Inflammatory macrophage (primary cell): Measurements from ENCODE around the gene YWHAE.
"Not testable (repeated sequence)": the region's sequence is repeated elsewhere in the genome, so short reads cannot be mapped to it uniquely, and the experiment has no call there.

Experiments
- DNase-seq, 2 donors: peaks; one replicate each; pipeline ENCODE4 v3.0.0-alpha.2; 2020 to 2022
- total RNA-seq, 18 experiments: gene quantifications; one replicate each; lab custom pipeline; 2026; ENCODE audit warnings: mixed read lengths in 6 of 18, inconsistent platforms in 2 of 18; lab: John Stamatoyannopoulos, UW

Gene YWHAE
- total RNA-seq = 98.3 to 227 (median 148) reads per million in 18 experiments

DNA sequence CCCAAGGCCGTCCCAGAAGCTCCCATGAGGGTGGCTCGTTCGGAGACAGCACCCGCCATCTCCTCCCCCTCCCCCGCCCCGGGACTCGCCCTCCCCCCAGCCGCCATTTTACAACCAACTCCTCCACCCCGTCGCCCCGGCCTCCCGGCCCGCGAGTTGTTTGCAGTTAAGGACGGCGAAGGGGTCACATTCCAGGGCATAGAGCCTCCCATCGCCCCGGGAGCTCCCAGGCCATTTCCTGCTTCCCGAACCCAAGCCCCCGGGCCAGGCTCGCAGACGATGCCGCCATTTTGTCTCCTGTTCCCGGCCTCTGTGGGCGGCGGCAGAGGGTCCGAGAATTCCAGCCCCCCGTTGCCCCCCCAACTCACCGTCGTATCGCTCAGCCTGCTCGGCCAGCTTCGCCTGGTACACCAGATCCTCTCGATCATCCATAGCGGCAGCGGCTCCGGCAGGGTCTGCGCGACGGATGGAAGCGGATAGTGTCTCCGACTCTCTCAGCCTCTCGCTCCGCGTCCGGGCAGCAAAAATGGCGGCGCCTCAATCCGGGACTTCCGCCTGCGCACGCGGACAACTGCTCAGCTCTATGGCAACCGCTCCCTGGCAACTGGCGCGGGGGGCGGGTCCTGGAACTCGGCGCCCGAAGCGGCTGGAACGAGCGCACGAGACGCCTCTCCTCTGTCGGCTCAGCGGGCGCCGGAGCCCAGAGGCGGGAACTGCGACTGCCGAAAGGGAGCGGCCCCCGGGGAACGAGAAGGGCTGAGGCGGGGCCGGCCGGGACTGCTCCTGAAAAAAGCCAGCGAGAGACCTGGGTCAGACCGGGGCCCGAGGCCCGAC is at the start of gene YWHAE:
YWHAE (minus strand) TSS at position 544 of the 834 bp plus-strand sequence; CDS start at position 432, 112 bp downstream.
- peak; percentile 97 for DNase-seq

DNA sequence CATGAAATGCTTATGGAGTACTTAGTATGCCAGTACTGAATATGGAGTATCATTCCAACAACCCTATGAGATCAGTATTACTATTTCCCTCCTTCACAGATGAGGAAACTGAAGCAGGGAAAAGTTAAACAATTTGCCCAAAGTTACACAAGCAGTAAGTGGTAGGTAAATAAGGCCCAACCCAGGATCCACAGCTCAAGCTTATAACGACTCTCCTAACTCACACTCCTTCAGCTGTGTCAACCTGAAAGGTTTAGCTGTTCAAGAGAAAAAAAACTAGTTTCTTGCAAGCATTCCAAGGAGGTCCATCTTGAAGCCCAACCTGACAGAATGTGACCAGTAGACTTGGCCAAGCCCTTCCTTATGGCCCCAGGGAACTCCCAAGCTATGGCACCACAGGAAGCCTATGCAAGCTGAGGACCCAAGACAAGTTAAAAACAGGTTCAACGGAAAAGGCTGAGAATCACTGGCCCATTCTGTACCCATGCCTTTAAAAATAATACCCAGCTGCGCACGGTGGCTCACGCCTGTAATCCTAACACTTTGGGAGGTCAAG is 49.5 kb upstream of the YWHAE start:
- no peak for DNase-seq

DNA sequence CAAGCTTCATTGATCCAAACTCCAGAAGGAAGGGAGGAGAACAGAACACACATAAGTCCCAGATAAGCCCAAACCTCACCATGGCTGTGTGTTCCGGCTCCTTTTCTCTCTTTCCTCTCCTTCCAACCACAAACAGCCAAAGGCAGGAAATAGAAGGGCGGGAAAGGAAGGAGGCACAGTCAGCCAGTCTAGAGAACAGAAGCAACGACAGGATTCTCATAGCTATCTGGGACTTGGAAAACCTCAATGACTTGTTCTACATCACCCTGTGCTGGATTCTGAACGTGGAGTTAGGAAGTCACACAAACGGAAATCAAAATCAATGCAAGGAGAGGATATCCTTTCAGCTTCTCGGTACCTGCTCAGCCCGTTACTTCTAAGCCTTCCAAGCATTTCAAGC is 47.0 kb upstream of the YWHAE start:
- no peak for DNase-seq

DNA sequence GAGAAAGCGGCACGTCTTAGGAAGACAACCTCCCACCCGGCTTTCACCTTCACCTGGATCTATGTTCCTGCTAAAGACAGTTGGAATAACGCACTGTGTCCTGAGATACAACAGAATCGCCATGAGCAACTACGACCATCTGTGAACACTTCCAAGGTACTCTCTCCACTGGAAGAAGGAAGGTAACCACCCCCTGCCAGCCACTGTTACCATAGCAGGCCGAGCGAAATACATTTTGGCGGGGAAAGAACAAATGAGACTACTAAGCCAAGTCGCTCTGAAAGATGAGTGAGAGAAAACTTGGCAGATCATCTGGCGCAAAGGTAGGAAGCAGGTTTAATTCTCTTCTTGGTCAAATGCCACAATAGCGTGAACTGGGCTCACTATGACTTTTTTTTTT is 46.2 kb upstream of the YWHAE start:
- no peak for DNase-seq

DNA sequence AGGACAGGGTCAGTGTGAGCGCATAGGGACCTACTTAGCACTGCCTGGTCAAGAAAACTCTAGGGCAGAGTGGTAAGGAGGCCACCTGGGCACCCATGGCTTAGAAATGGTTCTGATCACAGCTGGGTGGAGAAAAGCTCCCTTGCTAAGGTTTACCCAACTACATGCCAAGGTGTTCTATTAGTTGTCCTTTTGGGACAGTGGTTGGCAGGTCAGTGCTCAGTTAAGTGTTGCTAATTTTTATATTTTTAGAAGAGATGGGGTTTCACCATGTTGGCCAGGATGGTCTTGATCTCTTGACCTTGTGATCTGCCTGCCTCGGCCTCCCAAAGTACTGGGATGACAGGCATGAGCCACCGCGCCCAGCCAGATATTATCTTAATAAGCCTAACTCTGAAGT is 45.7 kb upstream of the YWHAE start:
- DNase-seq = not testable (repeated sequence)

DNA sequence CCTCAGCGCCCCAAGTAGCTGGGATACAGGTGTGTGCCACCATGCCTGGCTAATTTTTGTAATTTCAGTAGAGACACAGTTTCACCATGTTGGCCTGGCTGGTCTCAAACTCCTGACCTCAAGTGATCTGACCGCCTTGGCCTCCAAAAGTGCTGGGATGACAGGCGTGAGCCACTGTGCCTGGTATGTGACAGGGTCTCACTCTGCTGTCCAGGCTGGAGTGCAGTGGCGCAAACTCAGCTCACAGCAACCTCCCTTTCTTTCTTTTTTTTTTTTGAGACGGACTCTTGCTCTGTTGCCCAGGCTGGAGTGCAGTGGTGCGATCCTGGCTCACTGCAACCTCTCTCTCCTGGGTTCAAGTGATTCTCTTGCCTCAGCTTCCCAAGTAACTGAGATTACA is 42.7 kb upstream of the YWHAE start:
- not testable (repeated sequence) for DNase-seq

DNA sequence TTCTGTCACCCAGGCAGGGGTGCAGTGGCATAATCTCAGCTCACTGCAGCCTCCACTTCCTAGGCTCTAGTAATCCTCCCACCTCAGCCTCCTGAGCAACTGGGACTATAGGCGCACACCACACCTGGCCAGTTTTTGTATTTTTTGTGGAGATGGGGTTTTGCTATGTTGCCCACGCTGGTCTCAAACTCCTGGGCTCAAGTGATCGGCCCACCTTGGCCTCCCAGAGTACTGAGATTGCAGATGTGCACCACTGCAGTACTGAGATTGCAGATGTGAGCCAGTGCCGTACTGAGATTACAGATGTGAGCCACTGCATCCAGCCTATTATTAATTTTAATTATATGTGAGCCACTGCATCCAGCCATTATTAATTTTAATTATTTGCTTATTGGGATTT is 42.2 kb upstream of the YWHAE start:
- no peak for DNase-seq

DNA sequence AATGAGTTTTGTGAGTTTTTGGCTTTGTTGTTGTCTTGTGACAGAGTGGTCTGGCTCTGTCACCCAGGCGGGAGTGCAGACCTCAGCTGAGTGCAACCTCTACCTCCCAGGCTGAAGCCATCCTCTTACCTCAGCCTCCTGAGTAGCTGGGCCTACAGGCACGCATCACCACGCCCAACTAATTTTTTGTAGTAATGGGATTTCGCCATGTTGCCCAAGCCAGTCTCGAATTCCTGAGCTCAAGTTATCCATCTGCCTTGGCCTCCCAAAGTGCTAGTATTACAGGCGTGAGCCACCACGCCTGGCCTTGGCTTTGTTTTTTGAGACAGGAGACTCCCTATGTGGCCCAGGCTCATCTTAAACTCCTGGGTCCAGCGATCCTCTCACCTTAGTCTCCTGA is 40.9 kb upstream of the YWHAE start:
- DNase-seq = no peak

DNA sequence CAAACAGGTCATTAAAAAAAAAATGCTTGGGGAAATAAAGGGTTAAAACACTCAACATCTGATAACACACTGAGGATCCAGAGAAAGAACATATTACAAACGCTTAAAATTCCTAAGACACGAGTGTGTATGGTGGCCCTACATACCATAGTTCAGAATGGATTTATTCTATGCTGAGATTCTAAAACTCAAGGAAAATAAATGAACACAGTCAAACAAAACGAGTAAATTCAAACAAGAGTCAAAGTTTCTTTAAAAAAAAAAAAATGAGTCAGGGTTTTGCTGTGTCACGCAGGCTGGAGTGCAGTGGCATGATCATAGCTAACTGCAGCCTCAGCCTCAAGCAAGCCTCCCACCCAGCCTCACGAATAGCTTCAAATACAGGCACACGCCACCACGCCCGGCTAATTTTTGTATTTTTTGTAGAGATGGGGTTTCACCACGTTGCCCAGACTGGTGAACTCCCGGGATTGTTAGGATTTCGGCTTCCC is 38.6 kb upstream of the YWHAE start:
- DNase-seq = peak in 1 of 2 donors; percentile 23

DNA sequence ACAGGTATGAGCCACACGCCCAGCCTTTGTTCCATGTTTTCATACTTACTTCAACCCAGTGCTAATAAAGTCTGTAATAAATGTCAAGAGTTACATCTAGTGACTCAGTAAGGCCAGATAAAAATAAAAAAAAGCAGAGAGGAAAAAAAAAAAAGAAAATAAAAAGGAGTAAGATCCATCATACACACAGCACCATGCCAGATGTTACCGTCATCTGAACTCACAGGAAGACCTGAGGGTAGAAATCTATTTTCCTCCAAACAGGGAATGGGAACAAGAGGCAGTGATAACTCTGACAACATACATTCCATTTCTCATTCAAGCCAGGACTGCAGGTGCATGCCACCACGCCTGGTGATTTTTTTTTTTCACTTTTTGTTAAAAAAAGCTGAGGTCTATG is 35.3 kb upstream of the YWHAE start:
- no peak for DNase-seq

DNA sequence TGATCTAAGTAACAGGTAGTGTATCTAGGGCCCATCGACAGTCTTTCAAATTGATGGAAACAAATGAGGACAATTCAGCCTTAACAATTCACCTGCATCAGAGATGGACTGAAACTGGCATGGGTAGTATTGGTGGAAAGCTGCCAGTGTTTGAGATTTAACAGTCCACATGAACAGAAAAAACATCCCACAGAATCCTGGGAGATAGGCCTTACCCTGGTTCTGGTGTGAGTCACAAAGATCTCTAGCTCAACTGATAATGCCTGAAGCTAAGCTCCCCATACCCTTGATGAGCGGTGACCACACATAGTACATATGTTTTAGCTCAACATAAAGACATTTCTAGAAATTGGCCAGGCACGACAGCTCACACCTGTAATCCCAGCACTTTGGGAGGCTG is 34.1 kb upstream of the YWHAE start:
- DNase-seq = no peak

DNA sequence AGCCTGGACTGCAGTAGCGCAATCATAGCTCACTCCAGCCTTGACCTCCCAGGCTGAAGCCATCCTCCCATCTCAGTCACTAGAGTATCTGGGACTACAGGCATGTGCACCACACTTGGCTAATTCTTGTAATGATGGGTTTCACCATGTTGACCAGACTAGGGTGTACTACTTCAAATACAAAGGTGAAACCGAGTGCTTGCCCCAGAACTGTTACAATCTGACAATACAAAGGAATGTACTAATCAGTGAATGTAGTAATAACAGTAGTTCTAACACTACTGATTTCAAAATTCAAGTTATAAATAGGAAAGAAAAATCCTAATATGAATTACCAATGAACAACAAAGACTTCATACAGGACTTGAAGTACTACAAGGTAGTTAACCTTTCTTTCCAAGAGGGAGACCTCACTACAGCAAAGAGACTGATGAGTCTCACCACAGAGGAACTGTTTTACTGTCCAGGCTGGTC is 31.6 kb upstream of the YWHAE start:
- no peak for DNase-seq

DNA sequence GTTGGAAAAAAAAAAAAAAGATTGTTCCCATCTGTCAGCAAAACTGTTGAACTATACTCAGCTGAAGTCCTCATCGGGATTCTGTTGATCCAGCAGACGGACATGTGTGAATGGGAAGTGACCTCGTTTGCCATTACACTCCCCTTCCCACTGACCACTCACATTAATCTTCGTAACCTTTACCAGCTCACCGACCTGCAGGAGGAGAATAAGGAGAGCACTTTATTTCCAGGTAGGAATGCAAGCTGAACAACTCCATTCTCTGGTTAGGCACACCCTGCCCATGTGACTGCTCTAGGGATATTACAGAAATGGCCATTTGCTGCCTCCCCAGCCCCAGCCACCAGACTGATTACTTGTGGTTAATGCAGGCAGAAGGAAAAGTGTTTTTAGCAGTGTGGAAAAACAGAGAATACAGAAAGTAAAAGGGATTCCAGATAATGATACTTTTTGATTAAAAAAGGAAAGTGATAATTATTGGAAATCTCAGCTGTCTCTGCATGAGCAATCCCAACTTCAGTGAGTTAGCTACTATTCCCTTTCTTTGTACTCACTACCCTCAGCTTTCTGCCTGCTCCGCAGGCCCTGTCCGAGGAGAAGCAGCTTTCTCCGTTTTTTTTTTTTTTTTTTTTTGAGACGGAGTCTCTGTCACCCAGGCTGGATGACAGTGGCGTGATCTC is 23.6 kb upstream of the YWHAE start:
- DNase-seq = no peak

DNA sequence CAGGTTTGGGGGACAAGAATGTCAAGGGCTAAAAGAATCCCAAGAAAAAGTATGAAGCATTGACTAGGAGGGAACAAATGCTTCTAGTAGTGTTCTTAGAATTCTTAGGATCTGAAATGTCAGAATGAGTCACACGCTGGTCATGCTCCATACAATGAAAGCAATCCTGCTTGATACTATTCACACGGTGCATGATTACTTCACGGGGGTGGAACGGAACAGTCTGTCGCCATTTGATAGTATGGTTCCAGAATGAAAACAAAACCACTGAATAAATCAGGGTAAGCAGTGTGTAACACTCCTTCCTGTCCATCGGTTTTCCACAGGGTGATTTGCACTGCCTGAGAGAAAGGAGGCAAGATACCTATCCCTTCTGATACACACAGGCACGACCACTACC is 22.9 kb upstream of the YWHAE start:
- peak; percentile 46 to 66 for DNase-seq

DNA sequence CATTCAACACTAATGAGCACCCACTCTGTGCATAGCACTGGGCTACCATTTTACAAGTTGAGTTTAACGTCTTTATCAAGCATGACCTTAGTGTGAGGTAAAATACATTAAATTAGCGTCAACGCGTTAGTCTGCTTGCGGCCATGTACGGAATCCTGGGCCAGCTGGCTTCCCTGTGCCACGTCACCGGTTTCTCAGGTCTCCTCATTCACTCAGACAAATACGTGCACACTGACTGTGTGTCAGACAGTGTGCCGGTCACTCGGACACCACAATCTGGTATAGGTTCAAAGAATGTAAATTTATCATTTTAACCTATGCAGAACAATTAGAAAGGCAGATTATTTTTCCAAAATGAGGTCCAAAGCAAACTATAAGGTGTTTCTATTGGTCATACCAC is 21.4 kb upstream of the YWHAE start:
- DNase-seq = no peak

DNA sequence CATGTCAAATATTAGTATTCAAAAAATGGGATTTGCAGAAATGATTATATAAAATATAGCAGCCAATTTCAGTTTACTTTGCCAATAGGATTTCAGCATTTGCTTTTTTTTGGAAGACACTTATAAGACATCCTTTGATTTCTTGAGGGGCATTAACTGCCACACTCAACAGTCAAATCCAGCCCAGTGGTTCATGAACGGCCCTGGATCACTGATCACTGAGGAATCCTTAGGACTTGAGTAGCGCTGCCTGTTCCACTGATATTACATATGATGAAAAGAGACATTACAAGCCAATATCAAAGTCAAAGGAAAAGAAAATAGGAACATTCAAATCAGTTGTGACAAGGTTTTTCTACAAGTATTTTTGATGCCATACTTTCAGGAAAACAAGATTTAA is 21.0 kb upstream of the YWHAE start:
- DNase-seq = no peak

DNA sequence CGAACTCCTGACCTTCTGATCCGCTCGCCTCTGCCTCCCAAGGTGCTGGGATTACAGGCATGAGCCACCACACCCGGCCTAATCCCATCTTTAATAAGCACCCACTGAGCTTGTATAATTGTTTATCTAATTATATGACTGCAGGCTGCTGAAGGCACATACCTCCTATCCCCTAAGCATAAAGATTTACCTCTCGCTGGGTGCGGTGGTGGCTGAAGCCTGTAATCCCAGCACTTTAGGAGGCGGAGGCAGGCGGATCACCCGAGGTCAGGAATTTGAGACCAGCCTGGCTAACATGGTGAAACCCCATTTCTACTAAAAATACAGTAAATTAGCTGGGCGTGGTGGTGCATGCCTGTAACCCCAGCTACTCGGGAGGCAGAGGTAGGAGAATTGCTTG is 20.1 kb upstream of the YWHAE start:
- no peak for DNase-seq

DNA sequence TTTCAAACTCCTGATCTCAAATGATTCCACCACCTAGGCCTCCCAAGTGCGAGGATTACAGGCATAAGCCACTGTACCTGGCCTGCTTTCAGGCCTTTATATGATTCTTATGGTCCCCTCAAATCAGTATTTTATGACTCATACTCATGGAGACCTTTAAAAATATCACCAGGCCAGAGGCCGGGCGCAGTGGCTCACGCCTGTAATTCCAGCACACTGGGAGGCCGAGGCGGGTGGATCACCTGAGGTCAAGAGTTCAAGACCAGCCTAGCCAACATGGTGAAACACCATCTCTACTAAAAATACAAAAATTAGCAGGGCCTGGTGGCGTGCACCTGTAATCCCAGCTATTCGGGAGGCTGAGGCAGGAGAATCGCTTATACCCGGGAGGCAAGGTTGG is 18.5 kb upstream of the YWHAE start:
- DNase-seq = not testable (repeated sequence)

DNA sequence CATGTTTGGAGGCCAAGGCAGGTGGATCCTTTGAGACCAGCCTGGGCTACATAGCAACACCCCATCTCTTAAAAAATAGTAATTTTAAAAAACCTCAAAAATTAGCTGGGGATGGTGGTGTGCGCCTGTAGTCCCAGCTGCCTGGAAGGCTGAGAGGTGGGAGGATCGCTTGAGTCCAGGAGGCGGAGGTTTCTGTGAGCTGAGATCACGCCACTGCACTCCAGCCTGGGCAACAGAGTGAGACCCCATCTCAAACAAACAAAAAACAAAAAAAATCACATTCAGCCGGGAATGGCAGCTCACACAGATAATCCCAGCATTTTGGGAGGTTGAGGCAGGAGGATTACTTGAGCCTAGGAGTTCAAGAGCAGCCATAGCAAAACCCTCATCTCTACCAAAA is 16.4 kb upstream of the YWHAE start:
- no peak for DNase-seq

DNA sequence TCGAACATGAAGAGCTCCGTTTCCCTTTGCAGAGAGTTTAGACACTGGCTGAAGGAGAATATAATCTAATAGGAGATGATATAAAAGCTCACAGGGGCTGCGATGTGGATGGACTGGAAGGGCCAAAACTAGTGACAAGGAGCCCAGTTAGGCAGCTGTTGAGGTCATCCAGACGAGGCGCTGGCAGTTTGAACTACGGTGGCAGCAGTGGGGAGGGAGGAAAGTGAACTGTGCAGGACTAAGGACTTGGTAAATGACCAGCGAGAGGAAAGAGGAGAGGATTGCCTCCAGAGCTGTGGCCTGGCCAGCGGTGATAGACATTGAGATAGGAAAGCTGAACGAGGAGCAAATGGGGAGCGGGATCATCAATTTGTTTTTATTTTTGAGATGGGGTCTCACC is 14.6 kb upstream of the YWHAE start:
- DNase-seq = no peak

DNA sequence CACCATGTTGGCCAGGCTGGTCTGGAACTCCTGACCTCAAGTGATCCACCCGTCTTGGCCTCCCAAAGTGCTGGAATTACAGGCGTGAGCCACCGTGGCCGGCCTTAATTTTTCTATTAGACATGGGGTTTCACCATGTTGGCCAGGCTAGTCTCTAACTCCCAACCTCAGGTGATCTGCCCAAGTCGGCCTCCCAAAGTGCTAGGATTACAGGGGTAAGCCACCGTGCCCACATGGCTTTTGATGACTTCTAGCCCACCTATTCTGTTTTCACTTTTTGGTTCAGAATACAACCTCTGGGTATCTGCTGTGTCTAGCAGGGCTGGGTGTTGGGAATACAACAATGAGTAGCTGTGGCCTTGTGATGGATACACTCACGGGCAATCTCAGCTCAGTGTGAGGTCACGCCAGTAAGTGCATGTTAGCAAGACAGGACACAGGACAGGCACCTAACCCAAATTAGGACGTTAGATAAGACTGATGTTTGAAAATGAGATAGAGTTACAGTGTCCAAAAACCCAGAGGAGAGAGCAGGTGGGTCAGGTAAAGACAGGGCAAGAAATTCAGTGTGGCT is 14.1 kb upstream of the YWHAE start:
- DNase-seq = no peak

DNA sequence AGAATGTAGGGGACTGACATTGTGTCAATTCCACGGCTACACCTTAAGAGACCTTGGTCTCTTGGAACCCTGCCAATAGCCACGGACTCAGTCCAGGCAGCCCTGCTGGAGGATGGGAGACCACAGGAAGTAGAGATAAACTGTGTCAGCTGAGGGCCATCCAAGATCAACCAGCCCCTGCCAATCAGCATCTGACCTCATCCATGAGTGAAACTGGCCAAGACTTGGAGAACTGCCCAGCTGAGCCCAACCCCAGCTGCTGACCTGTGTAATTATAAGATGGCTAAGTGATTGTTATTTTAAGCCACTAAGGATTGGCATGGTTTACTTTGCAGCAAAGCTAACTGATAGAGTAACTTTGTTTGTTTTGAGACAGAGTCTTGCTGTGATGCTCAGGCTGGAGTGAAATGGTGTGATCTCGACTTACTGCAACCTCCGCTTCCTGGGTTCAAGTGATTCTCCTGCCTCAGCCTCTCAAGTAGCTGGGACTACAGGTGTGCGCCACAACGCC is 13.3 kb upstream of the YWHAE start:
- DNase-seq = no peak
